ENCODE data around the gene ARHGEF10L.

DNA sequence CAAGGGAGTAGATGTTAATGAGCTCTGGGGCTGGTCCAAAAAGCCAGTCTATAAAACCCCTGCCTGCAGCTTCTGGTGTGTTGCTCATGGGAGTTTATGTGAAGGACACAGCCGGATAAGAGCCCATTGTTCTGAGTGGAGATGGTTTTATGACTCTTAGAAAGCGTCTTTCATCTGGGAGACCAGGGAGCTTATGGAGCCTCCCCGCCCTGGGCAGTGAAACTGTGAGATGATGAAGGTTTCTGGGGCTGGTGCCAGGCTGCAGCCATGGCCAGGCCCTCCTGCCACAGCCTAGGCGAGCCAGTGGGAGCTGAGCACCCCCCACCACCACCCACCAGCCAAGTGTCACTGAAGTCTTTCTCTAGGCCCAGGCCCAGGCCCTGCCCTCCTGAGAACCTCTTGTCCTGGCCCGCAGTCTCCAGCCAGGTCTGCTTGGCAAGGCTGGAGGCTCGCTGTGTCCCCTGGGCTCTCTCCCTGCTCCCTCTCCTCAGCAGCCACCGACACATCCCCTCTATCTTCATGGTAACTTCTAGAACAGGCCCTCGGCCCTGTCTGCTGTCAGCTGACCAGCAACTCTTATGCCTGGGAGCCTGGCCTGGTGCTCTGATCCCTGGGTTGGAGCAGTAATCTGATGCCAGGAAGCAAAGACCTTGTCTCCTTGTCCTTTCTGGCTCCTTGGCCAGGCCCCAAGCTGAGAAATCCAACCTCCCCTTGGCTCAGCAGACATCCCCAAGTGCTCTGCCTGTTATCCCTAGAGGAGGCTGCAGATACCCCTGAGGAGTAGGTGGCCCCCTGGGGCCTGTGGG lies 7.6 kb upstream of the ARHGEF10L start:
- TF ChIP-seq GATA2 (IDR thresholded peaks at IDR 0.05; ENCODE audit: low read depth, low read length) (no peak), GATA3 (IDR thresholded peaks at IDR 0.05; ENCODE audit: low read depth, low read length) (no peak)

Data from SH-SY5Y (cell line).